Midbrain (tissue), 1 donor: ENCODE results near the gene AFF3.
"Not testable (repeated sequence)": the region's sequence is repeated elsewhere in the genome, so short reads cannot be mapped to it uniquely, and the experiment has no call there.

Experiments
- DNase-seq: peaks from one replicate; lab custom pipeline; 2025; lab: John Stamatoyannopoulos, UW

AFF3 gene

GRCh38 chr2:99787769-99788382 lies 354.5 kb downstream of the AFF3 start:
- DNase-seq: no peak

GRCh38 chr2:99786636-99787390 lies 355.6 kb downstream of the AFF3 start:
- no peak for DNase-seq

- no peak for DNase-seq
Observed at GRCh38 chr2:99784946-99785345, 357.4 kb downstream of the AFF3 start.

- DNase-seq: no peak
Observed at GRCh38 chr2:99784282-99784681, 358.1 kb downstream of the AFF3 start.

- no peak for DNase-seq
Observed at GRCh38 chr2:99780276-99780675, 362.1 kb downstream of the AFF3 start.

- no peak for DNase-seq
Observed at GRCh38 chr2:99779276-99779675, 363.1 kb downstream of the AFF3 start.

- no peak for DNase-seq
Observed at GRCh38 chr2:99777656-99778290, 364.6 kb downstream of the AFF3 start.

- DNase-seq: no peak
Observed at GRCh38 chr2:99776906-99777646, 365.3 kb downstream of the AFF3 start.

GRCh38 chr2:99776206-99776905 lies 366.0 kb downstream of the AFF3 start:
- no peak for DNase-seq

GRCh38 chr2:99775585-99775984 lies 366.8 kb downstream of the AFF3 start:
- DNase-seq: no peak

- not testable (repeated sequence) for DNase-seq
Observed at GRCh38 chr2:99773642-99774041, 368.7 kb downstream of the AFF3 start.

- DNase-seq: no peak
Observed at GRCh38 chr2:99772591-99773331, 369.6 kb downstream of the AFF3 start.

- peak; percentile 35 for DNase-seq
Observed at GRCh38 chr2:99771681-99772333, 370.6 kb downstream of the AFF3 start.

- no peak for DNase-seq
Observed at GRCh38 chr2:99770876-99771275, 371.5 kb downstream of the AFF3 start.

- DNase-seq: no peak
Observed at GRCh38 chr2:99765731-99766318, 376.6 kb downstream of the AFF3 start.

GRCh38 chr2:99763764-99764163 lies 378.6 kb downstream of the AFF3 start:
- no peak for DNase-seq

- no peak for DNase-seq
Observed at GRCh38 chr2:99762714-99763113, 379.7 kb downstream of the AFF3 start.

- DNase-seq: no peak
Observed at GRCh38 chr2:99757611-99758114, 384.7 kb downstream of the AFF3 start.

- DNase-seq: no peak
Observed at GRCh38 chr2:99756059-99756458, 386.3 kb downstream of the AFF3 start.

- DNase-seq: no peak
Observed at GRCh38 chr2:99754210-99754609, 388.2 kb downstream of the AFF3 start.
